Activated B cell treated with CpG ODN at 0.5 μM for 24 hours (primary cell): ENCODE measurements around the gene SEC14L5. TPM values are rescaled to one million over a fixed set of nuclear protein-coding genes. Genes with fewer than 3 reads are reported as not detected.

ENCODE experiments used
- ATAC-seq: fragments of 200-7000 bp; cut with Tn5 transposase; one replicate; pipeline ENCODE4 v1.10.0; 2021; ENCODE audit warnings: low read depth, mild to moderate bottlenecking, moderate library complexity
- CTCF ChIA-PET: fragments of 350-600 bp; sonication (Branson Sonifier 250); formaldehyde crosslinking; loops from one replicate; lab custom pipeline; 2021; ENCODE audit warnings: antibody characterized with exemption; lab: Charles Lee
- POLR2A ChIA-PET: fragments of 350-600 bp; sonication (Branson Sonifier 250); formaldehyde crosslinking; loops from one replicate; lab custom pipeline; 2021; ENCODE audit warnings: antibody characterized with exemption; lab: Charles Lee
- DNase-seq: peaks from one replicate; pipeline ENCODE4 v3.0.0; 2022
- H3K27ac Mint-ChIP-seq: one replicate; pipeline ENCODE4 v1.8.0; 2020; ENCODE audit warnings: mixed read lengths
- H3K27me3 Mint-ChIP-seq: one replicate; pipeline ENCODE4 v1.8.0; 2021; ENCODE audit warnings: mixed read lengths
- H3K36me3 Mint-ChIP-seq: one replicate; pipeline ENCODE4 v1.8.0; 2021; ENCODE audit warnings: low read depth, mixed read lengths
- H3K4me1 Mint-ChIP-seq: one replicate; pipeline ENCODE4 v1.8.0; 2021; ENCODE audit warnings: mixed read lengths
- H3K4me3 Mint-ChIP-seq: one replicate; pipeline ENCODE4 v1.8.0; 2020; ENCODE audit warnings: mild to moderate bottlenecking, mixed read lengths
- H3K9me3 Mint-ChIP-seq: one replicate; pipeline ENCODE4 v1.8.0; 2020; ENCODE audit warnings: mixed read lengths
- intact Hi-C: fragments of 100-400 bp; cut with micrococcal nuclease; formaldehyde crosslinking; loops from one replicate; pipeline ENCODE4 v1.15.1; 2024
- total RNA-seq: library from RNA; stranded (reverse); gene quantifications from 2 replicates; pipeline ENCODE4 v1.2.3, GENCODE V29; 2022
- TF ChIP-seq, protein P1 (sequence below): fragments of 200-600 bp; IDR thresholded peaks from one replicate; pipeline ENCODE4 v1.8.0; 2022; ENCODE audit warnings: antibody characterized with exemption, mild to moderate bottlenecking

Gene SEC14L5
- total RNA-seq, result not detected in 2 replicates

DNA sequence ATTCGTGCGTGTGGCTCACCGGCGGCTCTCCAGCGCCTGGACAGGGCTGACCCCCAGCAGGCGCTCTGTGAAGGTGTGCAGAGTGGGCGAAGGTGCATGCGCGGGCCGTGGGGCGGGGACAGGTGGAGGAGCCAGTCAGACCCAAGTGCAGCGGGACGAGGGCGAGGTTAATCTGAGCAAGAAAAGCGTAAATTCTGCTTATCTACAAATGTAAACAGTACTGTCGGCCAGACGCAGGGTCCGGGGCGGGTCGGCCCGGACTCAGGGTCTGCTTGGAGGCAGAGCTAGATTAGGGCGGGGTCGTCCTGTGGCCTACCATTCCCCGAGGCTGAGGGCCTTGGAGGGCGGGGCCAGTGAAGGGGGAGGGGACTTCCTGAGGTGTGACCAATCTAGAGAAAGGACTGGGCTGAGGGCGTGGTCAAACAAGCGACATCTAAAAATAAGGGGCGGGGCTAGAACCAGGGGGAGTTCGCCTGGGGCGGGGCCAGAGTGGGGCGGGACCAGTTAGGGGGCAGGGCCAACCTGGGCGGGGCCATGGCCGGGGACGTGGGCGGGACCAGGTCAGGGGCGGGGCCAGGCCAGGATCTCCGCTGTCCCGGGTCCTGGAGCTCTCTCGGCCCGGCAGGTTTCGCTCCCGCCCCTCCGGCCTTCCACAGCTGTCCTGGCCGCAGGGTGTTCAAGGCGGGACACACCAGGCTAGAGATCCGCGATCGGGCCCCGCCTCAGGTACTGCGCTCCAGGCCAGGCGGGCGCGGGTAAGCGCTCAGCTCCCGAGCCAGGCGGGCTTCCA, at the start of gene SEC14L5:
Gene SEC14L5, plus strand, starts transcription at position 611 of the 790 bp plus-strand sequence. CDS start 994 bp downstream, outside the sequence.
- Mint-ChIP-seq H3K4me3 (peak within 1 kb of the TSS; percentile 75), H3K9me3 (no peaks in the 10 kb centered on the region), H3K27ac (no peak within 1 kb of the TSS), H3K4me1 (peaks cover 13% of the 10 kb centered on the region), H3K27me3 (peaks cover 54% of the 10 kb centered on the region), H3K36me3 (no peaks in the 10 kb centered on the region)
- peak; percentile 95 for ATAC-seq
- intact Hi-C loops, result loop anchor here (1.0 to 5.0 kb wide), 8 partner anchors 19 to 651 kb away; partner anchors contain the start of genes CORO7, GLYR1, MGRN1 and NAGPA
- ChIA-PET POLR2A (no interaction called here), CTCF (interaction anchor here (1.2 kb wide), 1 partner anchor 16 kb away, joined by 3 read pairs; no protein-coding TSS in a partner anchor)
- peak; percentile 63 for DNase-seq
- TF ChIP-seq, protein P1, sequence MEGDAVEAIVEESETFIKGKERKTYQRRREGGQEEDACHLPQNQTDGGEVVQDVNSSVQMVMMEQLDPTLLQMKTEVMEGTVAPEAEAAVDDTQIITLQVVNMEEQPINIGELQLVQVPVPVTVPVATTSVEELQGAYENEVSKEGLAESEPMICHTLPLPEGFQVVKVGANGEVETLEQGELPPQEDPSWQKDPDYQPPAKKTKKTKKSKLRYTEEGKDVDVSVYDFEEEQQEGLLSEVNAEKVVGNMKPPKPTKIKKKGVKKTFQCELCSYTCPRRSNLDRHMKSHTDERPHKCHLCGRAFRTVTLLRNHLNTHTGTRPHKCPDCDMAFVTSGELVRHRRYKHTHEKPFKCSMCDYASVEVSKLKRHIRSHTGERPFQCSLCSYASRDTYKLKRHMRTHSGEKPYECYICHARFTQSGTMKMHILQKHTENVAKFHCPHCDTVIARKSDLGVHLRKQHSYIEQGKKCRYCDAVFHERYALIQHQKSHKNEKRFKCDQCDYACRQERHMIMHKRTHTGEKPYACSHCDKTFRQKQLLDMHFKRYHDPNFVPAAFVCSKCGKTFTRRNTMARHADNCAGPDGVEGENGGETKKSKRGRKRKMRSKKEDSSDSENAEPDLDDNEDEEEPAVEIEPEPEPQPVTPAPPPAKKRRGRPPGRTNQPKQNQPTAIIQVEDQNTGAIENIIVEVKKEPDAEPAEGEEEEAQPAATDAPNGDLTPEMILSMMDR, result no peak

DNA sequence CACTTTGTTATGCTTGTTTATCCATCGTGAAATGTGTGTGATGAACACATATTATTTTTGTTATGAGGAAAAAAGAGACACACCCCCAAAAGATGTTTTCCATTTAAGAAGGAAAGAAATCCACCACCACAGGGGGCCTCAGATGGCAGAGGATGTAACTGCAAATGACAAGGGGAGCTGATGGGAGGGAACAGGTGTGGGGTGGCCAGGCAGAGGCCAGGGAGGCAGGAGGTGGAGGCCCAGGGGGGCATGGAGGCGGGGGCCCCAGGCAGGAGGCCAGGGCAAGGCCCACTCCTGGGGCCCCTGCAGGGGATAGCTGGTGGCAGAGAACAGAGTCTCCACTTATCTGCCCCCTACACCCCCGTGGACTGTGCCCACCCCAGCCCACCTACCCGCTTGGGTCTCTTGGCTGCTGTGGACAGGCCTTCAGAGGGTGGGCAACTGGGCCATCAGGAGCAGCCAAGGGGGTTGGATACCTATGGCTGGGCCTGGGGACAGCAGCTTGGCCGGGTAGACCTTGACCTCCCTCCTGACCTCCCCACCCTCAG, 49.2 kb upstream of the SEC14L5 start:
- Mint-ChIP-seq H3K27ac (no peak overlapping the region), H3K4me1 (no peaks in the 10 kb centered on the region), H3K9me3 (no peaks in the 10 kb centered on the region), H3K36me3 (no peaks in the 10 kb centered on the region), H3K4me3 (no peak overlapping the region), H3K27me3 (peaks cover 13% of the 10 kb centered on the region)
- TF ChIP-seq, protein P1, result no peak
- intact Hi-C loops, result no loop called here
- ChIA-PET CTCF (no interaction called here), POLR2A (no interaction called here)
- ATAC-seq (no peak), DNase-seq (no peak)

DNA sequence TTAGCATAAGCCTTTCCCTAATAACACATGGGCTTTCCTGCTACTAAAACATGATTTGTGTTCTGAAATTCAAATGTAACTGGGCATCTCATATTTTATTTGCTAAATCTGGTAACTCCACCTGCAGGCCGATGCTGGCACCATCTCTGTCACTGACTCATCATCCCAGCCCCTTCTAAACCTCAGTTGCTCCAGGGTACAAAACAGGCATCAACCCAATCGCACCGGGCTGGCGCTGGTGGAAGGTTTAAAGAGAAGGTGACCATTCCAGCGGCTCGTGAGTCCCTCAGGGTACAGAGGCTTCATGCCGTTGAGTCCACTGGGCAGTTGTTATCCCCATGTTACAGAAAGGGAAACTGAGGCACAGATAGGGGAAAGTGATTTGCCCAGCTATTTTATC, 48.3 kb upstream of the SEC14L5 start:
- CTCF ChIA-PET, result no interaction called here
- ATAC-seq, result no peak
- H3K36me3 Mint-ChIP-seq, result no peaks in the 10 kb centered on the region
- H3K9me3 Mint-ChIP-seq, result no peaks in the 10 kb centered on the region
- H3K27me3 Mint-ChIP-seq, result peaks cover 5% of the 10 kb centered on the region
- DNase-seq, result no peak
- POLR2A ChIA-PET, result no interaction called here
- no peak overlapping the region for H3K4me3 Mint-ChIP-seq
- H3K4me1 Mint-ChIP-seq, result no peaks in the 10 kb centered on the region
- TF ChIP-seq, protein P1, result no peak
- intact Hi-C loops, result no loop called here
- no peak overlapping the region for H3K27ac Mint-ChIP-seq

DNA sequence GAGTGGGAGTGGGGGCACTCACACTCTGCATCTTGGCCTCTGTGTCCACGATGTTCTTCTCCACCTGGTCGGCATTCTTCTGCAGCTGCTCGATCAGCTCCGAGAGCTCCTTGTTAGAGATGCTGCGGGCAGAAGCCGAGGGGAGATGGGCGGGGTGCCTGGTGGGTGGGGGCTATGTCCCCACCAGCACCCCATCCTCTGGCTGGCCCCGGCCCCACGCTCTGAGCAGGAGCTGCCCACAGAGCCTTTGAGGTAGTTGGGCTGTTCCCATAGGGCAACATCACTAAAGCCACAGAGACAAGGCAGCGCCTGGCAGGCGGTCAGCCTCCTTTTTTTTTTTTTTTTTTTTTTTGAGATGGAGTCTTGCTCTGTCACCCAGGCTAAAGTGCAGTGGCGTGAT, 47.3 kb upstream of the SEC14L5 start:
- ChIA-PET CTCF (no interaction called here), POLR2A (interaction anchor here (0.6 kb wide), 1 partner anchor 210 kb away, joined by 3 read pairs; no protein-coding TSS in a partner anchor)
- Mint-ChIP-seq H3K4me3 (no peak overlapping the region), H3K36me3 (no peaks in the 10 kb centered on the region), H3K9me3 (no peaks in the 10 kb centered on the region), H3K27me3 (peaks cover 5% of the 10 kb centered on the region), H3K4me1 (no peaks in the 10 kb centered on the region), H3K27ac (no peak overlapping the region)
- ATAC-seq (no peak), DNase-seq (no peak)
- TF ChIP-seq, protein P1, result no peak
- intact Hi-C loops, result no loop called here

DNA sequence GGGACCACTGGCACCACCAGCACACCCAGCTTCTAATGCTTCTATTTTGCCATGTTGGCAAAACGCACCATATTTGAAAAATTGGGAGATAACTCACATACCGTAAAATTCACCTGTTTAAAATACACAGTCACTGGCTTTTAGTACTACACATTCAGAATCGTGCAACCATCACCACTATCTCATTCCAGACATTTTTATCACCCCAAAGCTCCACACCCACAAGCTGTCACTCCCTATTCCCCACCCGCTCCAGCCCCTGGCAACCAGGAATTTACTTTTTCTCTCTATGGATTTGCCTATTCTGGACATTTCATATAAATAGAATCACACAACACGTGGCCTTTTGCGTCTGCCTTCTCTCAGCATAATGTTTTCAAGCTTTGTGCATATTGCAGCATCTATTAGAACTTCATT, 46.2 kb upstream of the SEC14L5 start:
- CTCF ChIA-PET, result no interaction called here
- POLR2A ChIA-PET, result no interaction called here

More for the DNA sequence above, 46.2 kb upstream of the SEC14L5 start:
- TF ChIP-seq, protein P1, result no peak
- DNase-seq, result no peak
- H3K4me1 Mint-ChIP-seq, result no peaks in the 10 kb centered on the region
- ATAC-seq, result no peak
- H3K36me3 Mint-ChIP-seq, result no peaks in the 10 kb centered on the region
- peaks cover 2% of the 10 kb centered on the region for H3K27me3 Mint-ChIP-seq
- H3K4me3 Mint-ChIP-seq, result no peak overlapping the region
- intact Hi-C loops, result no loop called here
- H3K9me3 Mint-ChIP-seq, result no peaks in the 10 kb centered on the region
- H3K27ac Mint-ChIP-seq, result no peak overlapping the region
